HCT116 (cell line): ENCODE measurements around the gene NAT8. TPM values are rescaled to one million over a fixed set of nuclear protein-coding genes. Genes with fewer than 3 reads are reported as not detected.

Experiments used
- ATAC-seq: fragments of 200-7000 bp; cut with Tn5 transposase; 2 replicates; pipeline ENCODE4 v1.9.1; 2020; ENCODE audit warnings: mild to moderate bottlenecking, moderate library complexity
- BruUV-seq: library from RNA; stranded (reverse); fragments of 400-500 nt; replicated peaks from 2 replicates; lab custom pipeline; 2021; lab: Mats Ljungman, UMichigan
- CTCF ChIA-PET: fragments of 300-600 bp; sonication (Branson Sonifier 250); formaldehyde crosslinking; loops from one replicate; lab custom pipeline; 2021; ENCODE audit warnings: antibody characterized with exemption; lab: Charles Lee
- POLR2A ChIA-PET: fragments of 300-600, 350-600 bp; sonication (Branson Sonifier 250); formaldehyde crosslinking; loops from one replicate; lab custom pipeline; 2021; ENCODE audit warnings: antibody characterized with exemption; lab: Charles Lee
- RAD21 ChIA-PET, 2 experiments: fragments of 300-600 bp; sonication (Branson Sonifier 250); formaldehyde crosslinking; loops; one replicate each; lab custom pipeline; 2023; ENCODE audit warnings: low total read pairs in 2 of 2; ENCODE audit not compliant: uncharacterized antibody in 2 of 2, unreplicated experiment in 2 of 2, low non-redundant PET in 1 of 2; lab: Charles Lee
- DNase-seq: peaks from one replicate; pipeline ENCODE4 v3.0.0-alpha.2; 2010; ENCODE audit warnings: low read depth, low spot score
- H2AFZ ChIP-seq: fragments of 200-600 bp; shearing (Covaris generic), sonication (generic); 2 replicates; pipeline ENCODE4 v1.6.1; 2017; ENCODE audit warnings: low read depth, mixed run types, mixed read lengths, antibody characterized with exemption, low read length; ENCODE audit not compliant: poor library complexity, severe bottlenecking
- H3K27ac ChIP-seq: 2 replicates; pipeline ENCODE4 v1.5.1; 2012; ENCODE audit warnings: low read depth, low read length
- H3K27me3 ChIP-seq: fragments of 200-600 bp; sonication (generic); 2 replicates; pipeline ENCODE4 v1.6.1; 2016; ENCODE audit warnings: mixed run types, low read length, mixed read lengths; ENCODE audit not compliant: insufficient read depth
- H3K36me3 ChIP-seq, 2 experiments: fragments of 200-500 bp in 1 of 2; fragments of 200-600 bp in 1 of 2; sonication (Bioruptor generic) in 1 of 2; sonication (generic) in 1 of 2; 2 replicates each; pipeline versions ENCODE4 v1.5.1 to v1.6.1; 2014 to 2016; ENCODE audit warnings: low read length in 2 of 2, inconsistent platforms in 1 of 2, mixed read lengths in 1 of 2, mixed run types in 1 of 2; ENCODE audit not compliant: insufficient read depth in 2 of 2, control insufficient read depth in 1 of 2
- H3K4me1 ChIP-seq, 2 experiments: fragments of 200-600 bp in 1 of 2; sonication (generic) in 1 of 2; 2 replicates each; pipeline versions ENCODE4 v1.5.1 to v1.6.1; 2012 to 2017; ENCODE audit warnings: low read length in 2 of 2, inconsistent platforms in 1 of 2, mild to moderate bottlenecking in 1 of 2, mixed read lengths in 1 of 2, mixed run types in 1 of 2, moderate library complexity in 1 of 2; ENCODE audit not compliant: insufficient read depth in 2 of 2, control insufficient read depth in 1 of 2
- H3K4me2 ChIP-seq: fragments of 200-600 bp; sonication (generic); 2 replicates; pipeline ENCODE4 v1.6.1; 2017; ENCODE audit warnings: mixed run types, low read length, mixed read lengths
- H3K4me3 ChIP-seq, 2 experiments: fragments of 200-600 bp in 1 of 2; sonication (generic) in 1 of 2; replicated peaks in 1 of 2; 2 replicates each; pipeline ENCODE4 v1.5.1; 2011 to 2016; ENCODE audit warnings: low read length in 2 of 2, control low read depth in 1 of 2, low read depth in 1 of 2, mild to moderate bottlenecking in 1 of 2, mixed read lengths in 1 of 2, mixed run types in 1 of 2
- H3K79me2 ChIP-seq: fragments of 200-600 bp; sonication (generic); 2 replicates; pipeline ENCODE4 v1.6.1; 2017; ENCODE audit warnings: mild to moderate bottlenecking, mixed run types, low read length, moderate library complexity, mixed read lengths; ENCODE audit not compliant: insufficient read depth
- H3K9ac ChIP-seq: fragments of 200-600 bp; sonication (generic); 2 replicates; pipeline ENCODE4 v1.6.1; 2016; ENCODE audit warnings: low read length, mixed read lengths
- H3K9me2 ChIP-seq: fragments of 200-600 bp; sonication (generic), shearing (Covaris generic); 2 replicates; pipeline ENCODE4 v1.6.1; 2017; ENCODE audit warnings: mixed run types, mild to moderate bottlenecking, moderate library complexity; ENCODE audit not compliant: insufficient read depth
- H3K9me3 ChIP-seq, 2 experiments: fragments of 200-500 bp in 1 of 2; fragments of 200-600 bp in 1 of 2; sonication (Bioruptor generic) in 1 of 2; sonication (generic) in 1 of 2; 2 replicates each; pipeline ENCODE4 v1.6.1; 2014 to 2017; ENCODE audit warnings: low read length in 2 of 2, mixed read lengths in 2 of 2, inconsistent platforms in 1 of 2, low read depth in 1 of 2, mild to moderate bottlenecking in 1 of 2, mixed run types in 1 of 2, moderate library complexity in 1 of 2; ENCODE audit not compliant: control insufficient read depth in 1 of 2, insufficient read depth in 1 of 2
- H4K20me1 ChIP-seq: fragments of 200-600 bp; sonication (generic), shearing (Covaris generic); 2 replicates; pipeline ENCODE4 v1.6.1; 2017; ENCODE audit warnings: mixed run types, mild to moderate bottlenecking, moderate library complexity; ENCODE audit not compliant: insufficient read depth
- CEBPB ChIP-seq: IDR thresholded peaks from 2 replicates; pipeline ENCODE4 v1.6.1; 2012; ENCODE audit warnings: low read depth
- EGR1 ChIP-seq: IDR thresholded peaks from 2 replicates; pipeline ENCODE4 v1.6.1; 2012; ENCODE audit warnings: low read depth
- EZH2 ChIP-seq: fragments of 200-600 bp; sonication (generic); IDR thresholded peaks from 2 replicates; pipeline ENCODE4 v1.6.1; 2017; ENCODE audit warnings: antibody characterized with exemption, mixed run types
- JUND ChIP-seq: IDR thresholded peaks from 2 replicates; pipeline ENCODE4 v1.6.1; 2012
- POLR2A ChIP-seq: IDR thresholded peaks from 2 replicates; pipeline ENCODE4 v1.7.0; 2011; ENCODE audit warnings: borderline replicate concordance; ENCODE audit not compliant: insufficient read depth, insufficient read length; ENCODE audit errors: extremely low read depth
- POLR2AphosphoS5 ChIP-seq: IDR thresholded peaks from 2 replicates; pipeline ENCODE4 v1.6.1; 2011; ENCODE audit warnings: mild to moderate bottlenecking, low read depth, low read length, moderate library complexity
- RAD21 ChIP-seq: IDR thresholded peaks from 2 replicates; pipeline ENCODE4 v1.6.1; 2012; ENCODE audit warnings: low read depth, mild to moderate bottlenecking
- SIN3A ChIP-seq: IDR thresholded peaks from 2 replicates; pipeline ENCODE4 v1.6.1; 2012; ENCODE audit warnings: low read depth
- TCF7L2 ChIP-seq: IDR thresholded peaks from 2 replicates; pipeline ENCODE4 v1.7.0; 2011; ENCODE audit warnings: borderline replicate concordance, inconsistent platforms; ENCODE audit not compliant: insufficient read depth, insufficient read length; ENCODE audit errors: extremely low read depth
- YY1 ChIP-seq: IDR thresholded peaks from 2 replicates; pipeline ENCODE4 v1.6.1; 2011; ENCODE audit warnings: low read length, low read depth, moderate library complexity, mild to moderate bottlenecking; ENCODE audit not compliant: insufficient replicate concordance; ENCODE audit errors: extremely low read depth
- ZBTB33 ChIP-seq: IDR thresholded peaks from 2 replicates; pipeline ENCODE4 v1.6.1; 2011; ENCODE audit warnings: mild to moderate bottlenecking, low read length, moderate library complexity; ENCODE audit not compliant: insufficient replicate concordance; ENCODE audit errors: extremely low read depth
- intact Hi-C: fragments of 100-400 bp; cut with micrococcal nuclease; formaldehyde crosslinking; loops from 2 replicates; pipeline ENCODE4 v1.10.0; 2022
- total RNA-seq: library from RNA; stranded (reverse); gene quantifications from one replicate; pipeline ENCODE4 v1.2.1, GENCODE V29; 2021; ENCODE audit not compliant: unreplicated experiment
- TF ChIP-seq, protein P1 (sequence below): IDR thresholded peaks from 2 replicates; pipeline ENCODE4 v1.6.1; 2012
- TF ChIP-seq, protein P2 (sequence below): IDR thresholded peaks from 2 replicates; pipeline ENCODE4 v1.6.1; 2012; ENCODE audit warnings: low read depth
- TF ChIP-seq, protein P3 (sequence below), 3 experiments: fragments of 200-600 bp in 1 of 3; sonication (generic) in 1 of 3; IDR thresholded peaks in 2 of 3; conservative IDR thresholded peaks in 1 of 3; 2 replicates each; pipeline ENCODE4 v1.5.1; 2012 to 2017; ENCODE audit warnings: low read depth in 2 of 3, low read length in 2 of 3, antibody characterized with exemption in 1 of 3, borderline replicate concordance in 1 of 3, control low read depth in 1 of 3, mild to moderate bottlenecking in 1 of 3, mixed read lengths in 1 of 3, mixed run types in 1 of 3, moderate library complexity in 1 of 3; ENCODE audit not compliant: insufficient read depth in 1 of 3

The NAT8 gene
- total RNA-seq, 1 experiment from 2014 or later: not detected

DNA sequence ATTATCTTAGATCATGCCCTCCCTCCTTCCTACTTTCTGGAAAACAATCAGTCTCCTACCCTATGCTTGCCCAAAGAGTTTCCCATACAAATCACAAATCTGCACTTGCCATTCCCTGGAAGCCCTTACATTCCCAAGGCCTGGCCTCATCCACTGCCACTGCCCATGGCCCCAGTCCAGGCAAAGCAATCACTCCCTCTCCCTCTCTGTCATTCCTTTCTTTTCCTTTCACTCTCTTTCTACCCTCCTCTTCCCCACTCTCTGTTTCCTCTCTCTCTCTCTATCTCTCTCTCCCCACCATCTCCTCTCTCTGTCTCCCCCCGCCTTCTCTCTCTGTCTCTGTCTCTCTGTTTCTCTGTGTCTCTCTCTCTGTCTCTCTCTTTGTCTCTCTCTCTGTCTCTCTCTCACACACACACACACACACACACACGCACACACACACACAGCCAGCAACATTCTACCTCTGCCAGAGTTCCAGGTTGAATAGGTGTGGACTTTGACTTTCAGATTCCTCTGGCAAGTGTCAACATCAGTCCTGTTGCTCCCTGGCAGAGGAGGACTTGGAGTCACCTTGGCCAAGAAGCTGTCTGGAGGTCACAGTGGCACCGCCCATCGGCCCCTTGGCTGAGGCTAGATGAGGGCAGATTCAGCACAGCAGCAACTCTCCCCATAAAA, 43.7 kb upstream of the NAT8 start:
- Histone ChIP-seq H3K27ac (no peak overlapping the region), H3K9me2 (no peaks in the 10 kb centered on the region), H3K9ac (no peak overlapping the region), H3K4me3 (no peak overlapping the region), H2AFZ (no peak overlapping the region), H3K36me3 (no peaks in the 10 kb centered on the region), H3K9me3 (no peaks in the 10 kb centered on the region), H3K4me1 (no peaks in the 10 kb centered on the region), H3K27me3 (no peaks in the 10 kb centered on the region), H4K20me1 (no peaks in the 10 kb centered on the region), H3K4me2 (no peak overlapping the region), H3K79me2 (no peaks in the 10 kb centered on the region)
- POLR2A ChIA-PET: no interaction called here
- no TSS peak for BruUV-seq
- intact Hi-C loops: loop anchor here (5.0 kb wide), 1 partner anchor 466 kb away; no protein-coding TSS in a partner anchor
- TF ChIP-seq, protein P1, sequence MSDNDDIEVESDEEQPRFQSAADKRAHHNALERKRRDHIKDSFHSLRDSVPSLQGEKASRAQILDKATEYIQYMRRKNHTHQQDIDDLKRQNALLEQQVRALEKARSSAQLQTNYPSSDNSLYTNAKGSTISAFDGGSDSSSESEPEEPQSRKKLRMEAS: no peak
- TF ChIP-seq, protein P2, sequence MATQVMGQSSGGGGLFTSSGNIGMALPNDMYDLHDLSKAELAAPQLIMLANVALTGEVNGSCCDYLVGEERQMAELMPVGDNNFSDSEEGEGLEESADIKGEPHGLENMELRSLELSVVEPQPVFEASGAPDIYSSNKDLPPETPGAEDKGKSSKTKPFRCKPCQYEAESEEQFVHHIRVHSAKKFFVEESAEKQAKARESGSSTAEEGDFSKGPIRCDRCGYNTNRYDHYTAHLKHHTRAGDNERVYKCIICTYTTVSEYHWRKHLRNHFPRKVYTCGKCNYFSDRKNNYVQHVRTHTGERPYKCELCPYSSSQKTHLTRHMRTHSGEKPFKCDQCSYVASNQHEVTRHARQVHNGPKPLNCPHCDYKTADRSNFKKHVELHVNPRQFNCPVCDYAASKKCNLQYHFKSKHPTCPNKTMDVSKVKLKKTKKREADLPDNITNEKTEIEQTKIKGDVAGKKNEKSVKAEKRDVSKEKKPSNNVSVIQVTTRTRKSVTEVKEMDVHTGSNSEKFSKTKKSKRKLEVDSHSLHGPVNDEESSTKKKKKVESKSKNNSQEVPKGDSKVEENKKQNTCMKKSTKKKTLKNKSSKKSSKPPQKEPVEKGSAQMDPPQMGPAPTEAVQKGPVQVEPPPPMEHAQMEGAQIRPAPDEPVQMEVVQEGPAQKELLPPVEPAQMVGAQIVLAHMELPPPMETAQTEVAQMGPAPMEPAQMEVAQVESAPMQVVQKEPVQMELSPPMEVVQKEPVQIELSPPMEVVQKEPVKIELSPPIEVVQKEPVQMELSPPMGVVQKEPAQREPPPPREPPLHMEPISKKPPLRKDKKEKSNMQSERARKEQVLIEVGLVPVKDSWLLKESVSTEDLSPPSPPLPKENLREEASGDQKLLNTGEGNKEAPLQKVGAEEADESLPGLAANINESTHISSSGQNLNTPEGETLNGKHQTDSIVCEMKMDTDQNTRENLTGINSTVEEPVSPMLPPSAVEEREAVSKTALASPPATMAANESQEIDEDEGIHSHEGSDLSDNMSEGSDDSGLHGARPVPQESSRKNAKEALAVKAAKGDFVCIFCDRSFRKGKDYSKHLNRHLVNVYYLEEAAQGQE: no peak
- TF ChIP-seq, protein P3, sequence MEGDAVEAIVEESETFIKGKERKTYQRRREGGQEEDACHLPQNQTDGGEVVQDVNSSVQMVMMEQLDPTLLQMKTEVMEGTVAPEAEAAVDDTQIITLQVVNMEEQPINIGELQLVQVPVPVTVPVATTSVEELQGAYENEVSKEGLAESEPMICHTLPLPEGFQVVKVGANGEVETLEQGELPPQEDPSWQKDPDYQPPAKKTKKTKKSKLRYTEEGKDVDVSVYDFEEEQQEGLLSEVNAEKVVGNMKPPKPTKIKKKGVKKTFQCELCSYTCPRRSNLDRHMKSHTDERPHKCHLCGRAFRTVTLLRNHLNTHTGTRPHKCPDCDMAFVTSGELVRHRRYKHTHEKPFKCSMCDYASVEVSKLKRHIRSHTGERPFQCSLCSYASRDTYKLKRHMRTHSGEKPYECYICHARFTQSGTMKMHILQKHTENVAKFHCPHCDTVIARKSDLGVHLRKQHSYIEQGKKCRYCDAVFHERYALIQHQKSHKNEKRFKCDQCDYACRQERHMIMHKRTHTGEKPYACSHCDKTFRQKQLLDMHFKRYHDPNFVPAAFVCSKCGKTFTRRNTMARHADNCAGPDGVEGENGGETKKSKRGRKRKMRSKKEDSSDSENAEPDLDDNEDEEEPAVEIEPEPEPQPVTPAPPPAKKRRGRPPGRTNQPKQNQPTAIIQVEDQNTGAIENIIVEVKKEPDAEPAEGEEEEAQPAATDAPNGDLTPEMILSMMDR (IDR thresholded peaks at IDR 0.05 in 2 of 3, conservative IDR thresholded peaks at IDR 0.05 in 1 of 3; ENCODE audit: borderline replicate concordance in 1 of 3, insufficient read depth in 1 of 3, low read depth in 2 of 3, low read length in 2 of 3): no peak
- TF ChIP-seq POLR2AphosphoS5 (no peak), RAD21 (no peak), POLR2A (no peak), YY1 (no peak), EGR1 (no peak), SIN3A (no peak), EZH2 (no peak), TCF7L2 (no peak), JUND (no peak), CEBPB (no peak), ZBTB33 (no peak)
- DNase-seq (no peak), ATAC-seq (no peak)
- CTCF ChIA-PET: no interaction called here
- RAD21 ChIA-PET: no interaction called here
